HUES6 (cell line): ENCODE data around the gene BCL2L11.

Experiments
- H3K27ac ChIP-seq: 2 replicates; pipeline ENCODE4 v1.7.0; 2013; ENCODE audit warnings: low read depth, mild to moderate bottlenecking, low read length, inconsistent platforms
- H3K27me3 ChIP-seq: 2 replicates; pipeline ENCODE4 v1.6.1; 2013; ENCODE audit warnings: low read length; ENCODE audit not compliant: control insufficient read depth, insufficient read depth
- H3K36me3 ChIP-seq: 2 replicates; pipeline ENCODE4 v1.6.1; 2013; ENCODE audit warnings: low read length; ENCODE audit not compliant: control insufficient read depth, insufficient read depth
- H3K4me1 ChIP-seq: 2 replicates; pipeline ENCODE4 v1.6.1; 2013; ENCODE audit warnings: low read length; ENCODE audit not compliant: control insufficient read depth, insufficient read depth
- H3K4me3 ChIP-seq: 2 replicates; pipeline ENCODE4 v1.5.1; 2013; ENCODE audit warnings: low read depth, low read length
- H3K9ac ChIP-seq: one replicate; pipeline ENCODE4 v1.6.1; 2013; ENCODE audit warnings: mild to moderate bottlenecking, low read length
- H3K9me3 ChIP-seq: 2 replicates; pipeline ENCODE4 v1.6.1; 2013; ENCODE audit warnings: low read depth, low read length; ENCODE audit not compliant: control insufficient read depth, insufficient read depth

Gene BCL2L11

DNA sequence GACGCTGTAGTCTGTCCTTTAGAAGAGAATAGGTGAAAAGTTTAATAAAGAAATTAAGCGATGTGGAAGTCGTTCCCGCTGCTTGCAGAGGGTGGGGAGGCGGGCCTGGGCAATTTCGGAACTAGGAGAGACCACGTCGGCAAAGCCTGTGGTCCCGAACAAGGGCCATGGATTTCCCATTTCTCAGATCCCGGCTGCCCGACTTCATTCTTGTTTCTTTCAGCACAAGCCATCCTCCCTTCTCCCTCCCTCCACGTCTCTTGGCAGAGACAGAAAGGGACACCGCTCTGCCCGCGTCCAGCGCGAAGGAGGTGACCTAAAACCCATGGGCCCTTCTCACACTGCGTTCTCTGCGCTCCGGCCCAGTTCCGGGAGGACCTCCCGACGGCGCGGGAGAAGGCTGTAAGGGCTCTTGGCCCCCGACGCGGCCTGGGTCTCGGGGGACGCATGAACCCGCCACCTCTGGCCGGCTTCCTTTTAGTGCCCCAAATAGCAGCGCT is 2.2 kb upstream of the BCL2L11 start:
- Histone ChIP-seq H3K27me3 (peaks cover 62% of the 10 kb centered on the region), H3K9ac (peak overlapping the region; percentile 76), H3K4me1 (peaks cover 27% of the 10 kb centered on the region), H3K27ac (no peak overlapping the region), H3K36me3 (no peaks in the 10 kb centered on the region), H3K4me3 (peak overlapping the region; percentile 75), H3K9me3 (no peaks in the 10 kb centered on the region)

DNA sequence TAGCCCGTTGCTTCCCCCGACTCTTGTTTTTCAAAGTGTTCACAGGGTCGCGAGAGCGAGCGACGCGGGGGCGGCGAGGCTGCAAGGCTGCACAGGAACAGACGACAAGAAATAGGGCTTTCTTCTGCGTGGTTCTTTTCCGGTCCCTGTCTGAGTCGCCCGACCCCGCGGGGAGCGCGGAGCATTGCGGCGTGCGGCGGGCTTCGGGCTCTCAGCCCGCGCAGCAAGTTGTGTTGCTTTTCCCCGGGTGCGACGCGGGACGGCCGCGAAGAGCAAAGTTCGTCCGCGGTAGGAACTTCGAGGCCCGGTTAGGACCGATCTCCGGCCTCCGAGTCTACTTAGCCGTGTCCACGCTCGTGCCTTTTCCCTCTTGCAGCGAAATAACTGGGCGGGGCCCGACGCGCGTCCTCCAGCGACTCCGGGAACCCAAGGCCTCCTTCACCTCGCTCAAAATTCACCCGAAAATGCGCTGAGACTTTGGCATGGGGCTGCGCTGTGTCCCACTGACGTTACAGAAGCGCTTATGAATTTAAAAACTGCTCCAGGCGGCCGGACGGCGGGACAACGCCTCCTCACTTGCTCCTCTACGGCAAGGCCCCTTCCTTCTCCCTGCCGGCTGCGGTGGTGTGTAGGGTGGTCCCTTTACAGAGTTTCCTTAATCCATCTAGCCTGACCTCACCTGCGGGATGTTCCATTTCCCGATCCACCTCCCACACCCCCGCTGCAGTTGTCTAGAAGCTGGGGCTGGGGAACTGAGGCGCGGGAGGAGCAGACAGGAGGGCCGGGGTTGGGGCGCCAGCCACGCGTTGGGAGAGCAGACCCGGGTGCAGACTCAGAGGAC is 1.5 kb upstream of the BCL2L11 start:
- Histone ChIP-seq H3K27ac (no peak overlapping the region), H3K36me3 (peaks cover 5% of the 10 kb centered on the region), H3K9me3 (no peaks in the 10 kb centered on the region), H3K4me1 (peaks cover 27% of the 10 kb centered on the region), H3K4me3 (peak overlapping the region; percentile 75), H3K9ac (peak overlapping the region; percentile 76), H3K27me3 (peaks cover 62% of the 10 kb centered on the region)

DNA sequence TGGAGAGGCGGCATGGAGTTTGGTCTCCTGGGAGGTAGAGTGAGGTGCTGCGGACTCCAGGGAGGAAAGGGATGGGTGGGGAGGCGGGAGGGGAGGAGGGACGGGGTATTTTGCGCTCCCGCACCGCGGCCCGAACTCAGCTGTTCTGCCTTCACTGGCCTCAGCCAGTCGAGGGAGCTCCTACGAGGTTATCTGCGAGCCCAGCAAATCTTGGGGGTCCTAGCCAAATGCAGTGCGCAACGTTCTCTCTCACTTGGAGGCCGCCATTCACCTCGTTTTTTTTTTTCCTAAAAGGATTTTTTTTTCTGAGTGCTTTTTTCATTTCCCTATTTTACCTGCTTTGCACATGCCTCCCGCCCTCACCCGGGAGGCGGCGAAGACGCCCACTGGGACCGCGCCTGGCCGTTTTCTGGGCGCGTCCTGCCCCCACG is 877 bp upstream of the BCL2L11 start:
- Histone ChIP-seq H3K4me1 (peaks cover 27% of the 10 kb centered on the region), H3K27ac (peak overlapping the region; percentile 30; the same call in 1 of the 2 replicates), H3K27me3 (peaks cover 62% of the 10 kb centered on the region), H3K9ac (peak overlapping the region; percentile 76), H3K9me3 (no peaks in the 10 kb centered on the region), H3K36me3 (peaks cover 10% of the 10 kb centered on the region), H3K4me3 (peak overlapping the region; percentile 75)

DNA sequence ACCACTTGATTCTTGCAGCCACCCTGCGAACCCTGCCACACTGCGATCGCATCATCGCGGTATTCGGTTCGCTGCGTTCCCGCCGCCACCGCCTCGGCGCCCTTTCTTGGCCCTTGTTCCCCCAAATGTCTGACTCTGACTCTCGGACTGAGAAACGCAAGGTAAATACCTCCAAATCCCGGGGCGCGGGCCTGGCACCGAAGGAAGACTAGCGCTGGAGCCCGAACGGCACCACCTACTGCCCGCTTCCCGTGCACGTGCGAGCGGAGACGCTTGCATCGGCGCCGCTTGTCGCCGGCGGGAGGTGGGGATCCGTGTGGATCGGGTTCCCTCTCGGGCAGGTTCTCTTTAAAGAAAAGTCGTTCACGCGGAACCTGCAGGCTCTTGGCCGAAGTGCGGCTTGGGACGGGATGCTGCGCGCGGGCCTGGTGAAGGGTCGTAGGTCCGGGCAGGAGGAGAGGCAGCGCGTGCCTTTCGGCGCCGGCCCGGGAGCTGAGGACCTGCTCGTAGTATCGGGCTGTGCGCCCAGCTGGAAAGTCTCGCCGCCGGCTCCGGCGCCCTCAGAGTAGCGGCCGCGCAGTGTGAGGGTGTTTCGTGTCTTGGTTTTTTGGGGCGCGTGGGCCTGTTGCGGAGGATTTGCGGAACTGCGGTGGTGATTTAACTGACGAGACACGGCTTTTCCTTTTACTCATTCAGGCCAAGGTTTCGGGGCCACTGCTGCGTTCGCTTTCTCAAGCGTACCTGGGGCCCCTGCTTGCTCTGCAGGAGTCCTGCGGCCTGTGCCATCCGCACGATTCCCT is 514 bp downstream of the BCL2L11 start:
- peaks cover 27% of the 10 kb centered on the region for H3K4me1 ChIP-seq

DNA sequence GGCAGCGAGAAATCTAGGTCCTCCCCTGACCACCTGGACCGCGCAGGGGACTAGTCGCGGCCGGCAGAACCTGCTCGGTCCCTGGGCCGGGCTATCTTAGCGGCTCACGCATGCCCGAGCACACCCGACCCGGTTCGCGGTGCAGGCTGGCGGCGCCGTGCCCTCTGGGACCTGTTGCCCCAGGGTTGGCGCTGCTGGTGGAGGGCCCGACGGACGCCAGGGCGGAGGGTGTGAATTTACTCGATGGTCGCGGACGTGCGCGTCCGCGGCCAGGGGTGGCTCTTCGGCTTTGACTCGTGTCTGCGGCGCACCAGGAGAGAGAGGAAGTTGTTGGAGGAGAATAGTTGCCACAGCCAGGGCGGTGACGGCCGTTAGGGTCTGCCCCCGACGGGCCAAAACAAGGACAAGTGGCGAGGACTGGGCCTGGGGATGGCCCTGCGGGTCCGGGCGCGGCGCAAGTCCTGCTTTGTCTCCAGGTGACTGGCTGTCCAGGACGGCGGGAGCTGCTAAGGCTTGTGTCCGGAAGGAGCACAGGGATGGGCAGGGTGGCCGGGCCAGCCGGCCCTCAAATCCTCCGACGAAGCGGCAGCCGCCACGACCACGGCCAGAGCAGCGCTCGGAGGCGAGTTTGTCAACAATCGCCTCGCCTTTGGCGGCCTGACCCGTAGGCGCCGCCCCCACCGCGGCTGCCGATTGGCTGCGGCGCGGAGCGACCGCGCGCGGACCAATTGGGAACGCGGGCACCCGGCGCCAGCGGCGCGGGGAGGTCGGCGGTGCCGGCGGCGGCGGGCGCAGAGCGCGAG is 1.3 kb downstream of the BCL2L11 start:
- peaks cover 24% of the 10 kb centered on the region for H3K4me1 ChIP-seq
- H3K36me3 ChIP-seq = peaks cover 29% of the 10 kb centered on the region
- H3K4me3 ChIP-seq = peak overlapping the region; percentile 75
- no peak overlapping the region for H3K27ac ChIP-seq
- H3K27me3 ChIP-seq = peaks cover 48% of the 10 kb centered on the region
- no peaks in the 10 kb centered on the region for H3K9me3 ChIP-seq
- H3K9ac ChIP-seq = peak overlapping the region; percentile 87

More for the DNA sequence above, 514 bp downstream of the BCL2L11 start:
- 0 out of 2 replicates have a peak overlapping the region, but pooled peaks have one; percentile 51 for H3K27ac ChIP-seq
- peak overlapping the region; percentile 87 for H3K9ac ChIP-seq
- peak overlapping the region; percentile 75 for H3K4me3 ChIP-seq
- peaks cover 24% of the 10 kb centered on the region for H3K36me3 ChIP-seq
- H3K27me3 ChIP-seq = peaks cover 55% of the 10 kb centered on the region
- H3K9me3 ChIP-seq = no peaks in the 10 kb centered on the region

DNA sequence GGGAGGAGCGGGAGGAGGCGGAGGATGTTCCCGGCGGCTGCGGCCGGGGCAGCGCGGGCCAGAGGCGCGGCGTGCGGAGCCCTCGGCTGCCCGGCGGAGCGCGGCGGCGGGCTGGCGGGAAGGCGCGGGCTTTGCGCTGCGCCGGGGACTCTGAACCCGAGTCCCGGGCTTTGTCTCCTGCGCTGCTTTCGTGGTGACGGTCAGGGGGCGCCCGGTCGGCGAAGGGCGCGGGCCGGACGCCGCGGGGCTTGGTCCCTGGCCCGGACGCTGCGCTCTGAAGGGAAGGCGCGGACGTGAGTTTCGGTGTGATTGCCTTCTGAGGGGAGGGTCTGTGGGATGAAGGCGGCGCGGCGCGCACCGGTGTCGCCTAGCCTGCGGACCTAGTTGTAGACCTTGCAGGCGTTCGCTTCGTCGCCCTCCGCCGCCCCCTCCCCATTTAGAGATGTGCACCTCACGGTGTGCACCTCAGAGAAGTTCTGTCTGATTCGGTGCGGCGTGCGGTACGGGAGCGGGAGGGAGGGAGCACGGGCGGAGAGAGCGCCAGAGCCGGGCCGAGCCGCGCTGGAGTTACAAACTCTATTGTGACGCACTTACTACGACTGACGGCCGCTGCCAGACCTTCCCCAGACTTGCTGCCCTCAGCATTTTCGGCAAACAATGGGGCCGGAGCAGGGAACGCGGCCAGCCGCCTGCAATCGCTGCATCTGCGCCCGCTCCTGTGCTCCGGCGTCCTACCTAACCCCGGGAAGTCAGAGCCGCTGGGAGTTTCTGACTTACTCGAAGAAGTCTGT is 2.1 kb downstream of the BCL2L11 start:
- peak overlapping the region; percentile 72 for H3K9ac ChIP-seq
- H3K27me3 ChIP-seq = peaks cover 40% of the 10 kb centered on the region
- H3K9me3 ChIP-seq = no peaks in the 10 kb centered on the region
- H3K4me1 ChIP-seq = peaks cover 24% of the 10 kb centered on the region
- H3K36me3 ChIP-seq = peaks cover 35% of the 10 kb centered on the region
- H3K27ac ChIP-seq = peak overlapping the region; percentile 10; the same call in 1 of the 2 replicates
- peak overlapping the region; percentile 75 for H3K4me3 ChIP-seq

DNA sequence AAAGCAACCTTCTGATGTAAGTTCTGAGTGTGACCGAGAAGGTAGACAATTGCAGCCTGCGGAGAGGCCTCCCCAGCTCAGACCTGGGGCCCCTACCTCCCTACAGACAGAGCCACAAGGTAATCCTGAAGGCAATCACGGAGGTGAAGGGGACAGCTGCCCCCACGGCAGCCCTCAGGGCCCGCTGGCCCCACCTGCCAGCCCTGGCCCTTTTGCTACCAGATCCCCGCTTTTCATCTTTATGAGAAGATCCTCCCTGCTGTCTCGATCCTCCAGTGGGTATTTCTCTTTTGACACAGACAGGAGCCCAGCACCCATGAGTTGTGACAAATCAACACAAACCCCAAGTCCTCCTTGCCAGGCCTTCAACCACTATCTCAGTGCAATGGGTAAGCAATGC is 3.0 kb downstream of the BCL2L11 start:
- Histone ChIP-seq H3K9me3 (no peaks in the 10 kb centered on the region), H3K4me1 (peaks cover 14% of the 10 kb centered on the region), H3K9ac (no peak overlapping the region), H3K4me3 (peak overlapping the region; percentile 75), H3K27ac (no peak overlapping the region), H3K36me3 (peaks cover 44% of the 10 kb centered on the region), H3K27me3 (peaks cover 31% of the 10 kb centered on the region)

DNA sequence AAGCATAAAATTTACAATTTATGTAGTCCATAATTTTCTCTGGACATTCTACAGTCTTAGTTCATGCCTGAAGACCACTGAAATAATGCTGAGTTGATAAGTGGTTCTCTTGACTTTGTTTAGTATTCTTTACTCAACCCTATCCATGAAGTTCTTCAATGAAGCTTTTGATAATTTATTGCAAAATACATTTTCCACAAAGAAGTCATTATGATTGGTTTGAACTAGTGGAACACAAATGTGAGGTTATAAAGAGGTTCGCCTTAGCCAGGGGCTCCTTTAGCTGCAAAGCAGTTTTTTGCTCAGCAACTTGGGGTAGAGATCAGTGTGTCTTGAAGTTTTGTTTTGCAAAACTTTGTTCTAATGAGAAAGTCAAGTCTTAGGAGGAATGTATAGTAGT is 5.9 kb downstream of the BCL2L11 start:
- H3K27ac ChIP-seq = no peak overlapping the region
- peaks cover 60% of the 10 kb centered on the region for H3K36me3 ChIP-seq
- no peak overlapping the region for H3K9ac ChIP-seq
- peaks cover 6% of the 10 kb centered on the region for H3K27me3 ChIP-seq
- H3K4me1 ChIP-seq = peaks cover 6% of the 10 kb centered on the region; the same call in 1 of the 2 replicates
- H3K4me3 ChIP-seq = no peak overlapping the region
- H3K9me3 ChIP-seq = no peaks in the 10 kb centered on the region

DNA sequence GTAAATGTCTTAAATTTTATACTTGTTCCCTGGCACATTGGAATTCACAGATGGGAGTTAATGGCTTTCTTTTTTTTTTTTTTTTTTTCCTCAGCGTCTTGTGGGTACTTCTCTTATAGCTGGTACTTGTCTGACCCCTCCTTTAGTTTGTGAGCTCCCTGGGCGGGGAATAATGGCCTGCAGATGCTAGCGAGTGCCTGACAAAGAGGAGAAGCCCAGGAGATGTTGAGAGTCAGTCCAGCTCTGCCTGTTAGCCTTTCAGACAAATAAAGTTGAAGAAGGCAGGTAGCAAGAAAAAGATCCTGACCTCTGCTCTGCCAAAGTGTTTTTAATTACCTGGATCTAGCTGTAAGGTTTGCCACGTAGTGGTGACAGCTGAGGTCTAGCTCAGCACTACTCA is 6.6 kb downstream of the BCL2L11 start:
- Histone ChIP-seq H3K27me3 (no peaks in the 10 kb centered on the region), H3K27ac (no peak overlapping the region), H3K4me1 (peaks cover 2% of the 10 kb centered on the region; the same call in 1 of the 2 replicates), H3K9me3 (no peaks in the 10 kb centered on the region), H3K9ac (no peak overlapping the region), H3K36me3 (peaks cover 68% of the 10 kb centered on the region), H3K4me3 (no peak overlapping the region)

DNA sequence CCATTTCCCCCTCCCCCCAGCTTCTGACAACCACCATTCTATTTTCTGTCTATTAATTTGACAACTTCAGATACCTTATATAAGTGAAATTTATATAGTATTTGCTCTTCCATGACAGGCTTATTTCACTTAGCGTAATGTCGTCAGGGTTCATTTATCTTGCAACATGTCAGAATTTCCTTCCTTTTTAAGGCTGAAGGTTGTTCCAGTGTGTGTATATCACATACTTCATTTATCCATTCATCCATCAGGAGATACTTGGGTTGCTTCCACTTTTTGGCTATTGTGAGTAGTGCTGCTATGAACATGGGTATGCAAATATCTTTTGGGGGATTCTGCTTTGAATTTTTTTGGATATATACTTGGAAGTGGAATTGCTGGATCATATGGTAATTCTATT is 7.4 kb downstream of the BCL2L11 start:
- Histone ChIP-seq H3K36me3 (peaks cover 68% of the 10 kb centered on the region), H3K27ac (no peak overlapping the region), H3K4me1 (peaks cover 2% of the 10 kb centered on the region; the same call in 1 of the 2 replicates), H3K4me3 (no peak overlapping the region), H3K9ac (no peak overlapping the region), H3K9me3 (no peaks in the 10 kb centered on the region), H3K27me3 (no peaks in the 10 kb centered on the region)
